HG03108 (cell line): ENCODE data around the gene RSPH4A.
"Not testable (repeated sequence)": the region's sequence is repeated elsewhere in the genome, so short reads cannot be mapped to it uniquely, and the experiment has no call there.

ENCODE experiments used
- ATAC-seq: cut with Tn5 transposase; IDR thresholded peaks from one replicate; pipeline ENCODE4 v1.9.1; 2021; ENCODE audit warnings: moderate library complexity; ENCODE audit not compliant: unreplicated experiment

Gene RSPH4A

DNA sequence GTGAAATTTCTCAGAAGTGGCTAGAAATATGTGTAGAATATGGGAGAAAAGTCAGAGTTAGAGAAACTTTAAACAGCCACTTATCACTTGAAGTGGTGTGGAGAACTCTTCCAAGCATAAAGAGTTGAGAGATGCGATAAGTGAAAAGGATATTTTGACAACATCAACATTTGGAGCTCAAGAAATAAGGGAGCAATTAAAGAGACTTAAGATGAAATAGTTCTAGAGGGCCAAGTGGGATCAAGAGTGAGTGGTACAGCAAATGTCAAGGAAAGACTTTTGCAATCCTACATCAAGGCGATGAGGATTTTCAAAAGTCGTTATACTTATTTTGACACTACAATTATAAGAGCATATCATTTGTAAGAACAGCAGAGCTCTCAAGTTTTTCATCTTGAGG lies 9.6 kb downstream of the RSPH4A start:
- ATAC-seq, result no peak

DNA sequence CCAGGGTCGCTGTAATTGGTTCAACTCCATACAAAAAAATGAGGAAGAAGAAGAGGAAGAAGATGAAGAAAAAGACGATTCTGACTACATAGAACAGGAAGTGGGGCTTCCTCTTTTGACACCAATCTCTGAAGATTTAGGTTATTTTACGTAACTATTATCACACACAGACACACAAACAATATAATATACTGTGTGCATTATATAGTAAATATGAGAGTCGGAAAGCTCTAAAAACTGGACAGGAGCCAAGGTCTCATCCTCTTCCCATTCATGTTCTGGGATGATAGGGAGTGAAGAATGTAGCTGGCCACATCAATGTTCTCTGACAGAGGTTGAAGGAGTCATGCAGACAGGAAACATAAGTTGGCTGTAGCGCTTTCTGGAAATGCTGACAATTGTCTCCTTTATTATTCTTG lies 13.3 kb downstream of the RSPH4A start:
- no peak for ATAC-seq

DNA sequence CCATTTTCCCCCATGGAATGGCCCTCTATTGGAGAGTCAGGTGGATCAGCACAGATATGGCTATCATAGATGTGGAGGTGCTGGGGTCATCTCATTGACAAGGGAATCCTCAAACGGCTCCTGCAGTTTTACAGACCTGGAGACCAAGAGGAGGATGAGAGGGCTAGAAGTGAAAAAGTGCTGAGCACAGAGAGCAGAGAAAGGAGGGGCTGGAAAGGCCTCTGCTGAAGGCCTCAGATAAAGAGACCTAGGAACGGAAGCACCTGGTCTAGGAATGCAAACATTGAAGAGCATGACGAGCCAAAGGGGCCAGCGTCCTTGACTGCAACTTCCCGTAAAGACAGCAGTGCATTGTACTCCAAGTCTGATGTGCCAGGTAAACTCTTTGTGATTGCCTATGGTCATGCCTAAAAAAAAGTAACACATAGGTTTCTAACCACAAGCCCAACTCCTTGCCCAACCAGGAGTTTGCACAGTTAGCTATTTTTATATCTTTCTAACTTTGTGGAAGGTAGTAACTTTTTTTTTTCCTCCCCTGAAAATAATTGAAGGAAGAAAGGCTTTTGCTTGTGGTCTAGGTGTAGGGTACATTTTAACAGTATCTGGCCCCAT lies 15.2 kb downstream of the RSPH4A start:
- peak; percentile 73 for ATAC-seq

DNA sequence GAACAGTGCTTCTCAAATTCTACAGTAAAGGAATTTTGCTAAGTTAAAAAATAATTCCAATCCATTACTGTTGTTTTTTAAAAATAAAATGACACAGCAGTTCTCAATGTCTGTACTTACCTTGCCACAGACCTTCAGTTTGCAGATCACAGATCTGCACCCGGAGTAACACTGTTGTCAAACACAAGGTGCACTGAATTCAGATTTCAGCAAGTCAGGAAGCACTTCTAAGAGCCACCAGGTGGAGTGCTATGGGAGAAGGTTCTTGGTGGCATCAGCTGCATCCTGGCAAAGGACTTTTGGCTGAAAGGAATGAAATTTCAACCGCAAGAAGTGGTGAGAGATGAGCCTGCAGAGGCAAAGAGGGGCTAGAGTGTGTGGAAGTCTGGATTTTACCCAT lies 17.4 kb downstream of the RSPH4A start:
- no peak for ATAC-seq

DNA sequence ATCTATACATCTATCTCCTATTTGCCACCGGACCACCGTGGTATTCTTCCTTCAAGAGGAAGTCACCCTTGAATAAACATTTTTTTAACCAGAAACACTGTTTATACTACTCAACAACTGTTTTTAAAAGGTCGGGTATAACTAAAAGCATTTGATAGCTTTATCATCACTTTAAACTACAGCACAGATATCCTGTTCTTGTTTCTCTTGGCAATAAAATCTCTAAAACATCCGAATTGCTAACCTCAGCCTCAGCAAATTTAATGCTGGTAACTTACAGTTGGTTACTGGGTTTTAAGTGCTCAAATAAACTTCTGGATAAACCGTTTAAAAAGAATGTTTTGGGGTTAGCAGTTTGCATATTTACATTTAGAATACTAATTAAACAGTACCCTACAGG lies 31.9 kb downstream of the RSPH4A start:
- ATAC-seq, result no peak

DNA sequence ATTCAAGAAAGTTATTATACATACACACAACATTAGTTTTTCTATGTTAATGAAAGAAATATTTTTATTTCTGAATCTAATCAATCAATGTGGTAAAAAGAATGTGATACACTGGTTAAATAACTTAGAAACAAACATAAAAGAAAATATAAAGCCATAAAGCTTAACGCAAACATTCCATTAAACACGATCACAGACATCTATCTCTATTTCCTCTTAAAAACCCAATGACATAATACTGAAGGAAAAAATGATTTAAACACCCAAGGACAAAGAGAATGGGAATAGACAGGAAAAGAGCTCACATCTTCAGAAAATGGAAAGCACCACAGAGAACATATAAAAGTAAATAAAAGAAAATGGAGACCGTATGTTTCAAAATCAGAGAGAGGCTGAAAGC lies 32.9 kb downstream of the RSPH4A start:
- ATAC-seq, result no peak

DNA sequence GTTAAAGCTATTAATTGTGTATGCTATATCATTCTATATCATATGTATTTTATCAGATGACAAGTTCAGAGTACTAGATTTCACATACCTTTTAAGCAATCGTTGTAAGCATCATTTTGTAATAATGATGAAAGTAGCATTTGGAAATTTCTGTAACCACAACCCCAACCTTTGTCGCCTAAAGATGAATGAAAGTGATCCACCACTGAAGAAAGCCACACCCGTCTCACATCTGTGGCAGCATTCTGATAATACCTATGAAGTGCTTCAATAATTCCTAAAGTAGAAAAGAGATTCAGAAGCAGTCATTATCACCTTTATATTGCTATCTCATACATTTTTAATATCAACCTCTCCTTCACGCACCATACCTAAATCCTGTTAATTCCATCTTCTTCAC lies 35.6 kb downstream of the RSPH4A start:
- no peak for ATAC-seq

DNA sequence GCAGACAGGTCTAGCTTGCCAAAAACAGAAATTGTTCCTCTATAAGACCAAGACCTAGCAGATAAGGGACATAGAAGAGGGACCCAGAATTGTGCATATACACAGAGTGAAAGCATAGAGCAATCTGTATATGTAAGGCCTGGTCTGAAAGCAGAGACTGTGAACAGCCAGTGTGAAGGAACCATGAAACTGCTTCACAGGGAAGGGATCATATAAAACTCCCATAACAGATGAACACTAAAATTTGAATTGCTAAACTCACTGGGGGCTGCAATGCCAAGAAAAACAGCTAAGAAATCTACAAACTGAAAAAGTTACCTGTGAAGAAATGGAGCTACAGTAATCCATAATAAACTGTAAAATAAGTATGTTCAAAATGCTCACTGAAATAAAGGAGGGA lies 45.3 kb downstream of the RSPH4A start:
- no peak for ATAC-seq

DNA sequence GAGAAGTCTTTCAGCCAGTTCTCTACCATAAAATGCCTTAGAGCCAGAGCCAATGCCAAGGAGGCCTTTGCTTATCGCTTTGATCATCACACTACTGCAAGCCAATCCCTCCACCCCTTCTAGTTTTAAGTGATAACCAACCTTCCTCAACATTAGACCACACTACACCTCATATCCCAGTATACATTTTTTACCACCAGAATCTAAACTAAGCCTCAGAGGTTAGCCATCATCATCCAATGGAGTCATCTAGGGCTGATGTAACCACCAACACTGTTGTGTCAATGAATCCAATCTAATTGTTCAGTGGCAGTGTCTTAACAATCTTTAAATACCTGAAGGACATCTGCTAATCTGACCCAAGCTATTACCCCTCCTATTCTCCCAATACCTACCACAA lies 45.9 kb downstream of the RSPH4A start:
- no peak for ATAC-seq

DNA sequence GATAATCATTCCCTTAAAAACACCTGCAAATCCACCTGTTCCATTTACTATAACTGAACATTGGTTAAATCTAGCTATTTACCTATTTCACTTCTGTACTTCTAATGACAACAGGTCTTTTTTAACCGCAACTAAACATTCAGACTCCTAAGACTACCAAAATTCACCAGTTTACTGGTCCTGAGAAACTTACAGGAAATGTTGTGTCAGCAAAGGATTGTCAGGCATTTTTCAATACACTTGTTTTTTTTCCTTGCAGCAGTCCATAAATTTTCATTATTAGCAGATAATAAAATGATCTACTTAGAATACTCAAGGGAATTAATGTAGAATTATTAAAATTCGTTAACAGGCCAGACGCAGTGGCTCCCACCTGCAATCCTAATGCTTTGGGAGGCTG lies 47.0 kb downstream of the RSPH4A start:
- no peak for ATAC-seq

DNA sequence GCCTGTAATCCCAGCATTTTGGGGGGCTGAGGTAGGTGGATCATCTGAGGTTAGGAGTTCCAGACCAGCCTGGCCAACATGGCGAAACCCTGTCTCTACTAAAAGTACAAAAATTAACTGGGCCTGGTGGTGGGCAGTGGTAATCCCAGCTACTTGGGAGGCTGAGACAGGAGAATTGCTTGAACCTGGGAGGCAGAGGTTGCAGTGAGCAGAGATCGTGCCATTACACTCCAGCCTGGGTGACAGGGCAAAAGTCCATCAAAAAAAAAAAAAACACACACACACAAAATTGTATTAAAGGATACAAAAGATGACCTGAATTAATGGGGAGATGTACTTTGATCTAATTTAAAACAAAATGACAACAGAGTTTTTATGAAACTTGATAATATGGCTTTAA lies 47.9 kb downstream of the RSPH4A start:
- not testable (repeated sequence) for ATAC-seq

DNA sequence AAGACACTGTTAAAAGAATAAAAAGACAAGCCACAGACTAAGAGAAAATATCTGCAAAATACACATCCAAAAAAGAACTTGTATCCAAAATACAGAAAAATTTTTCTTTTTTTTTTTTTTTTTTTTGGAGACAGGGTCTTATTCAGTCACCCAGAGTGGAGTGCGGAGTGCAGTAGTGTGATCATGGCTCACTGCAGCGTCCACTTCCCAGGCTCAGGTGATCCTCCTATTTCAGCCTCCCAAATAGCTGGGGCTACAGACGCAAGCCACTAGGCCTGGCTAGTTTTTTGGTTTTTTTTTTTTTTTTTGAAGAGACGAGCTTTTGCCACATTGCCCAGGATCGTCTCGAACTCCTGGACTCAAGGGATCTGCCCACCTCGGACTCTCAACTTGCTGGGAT lies 49.2 kb downstream of the RSPH4A start:
- ATAC-seq, result no peak

DNA sequence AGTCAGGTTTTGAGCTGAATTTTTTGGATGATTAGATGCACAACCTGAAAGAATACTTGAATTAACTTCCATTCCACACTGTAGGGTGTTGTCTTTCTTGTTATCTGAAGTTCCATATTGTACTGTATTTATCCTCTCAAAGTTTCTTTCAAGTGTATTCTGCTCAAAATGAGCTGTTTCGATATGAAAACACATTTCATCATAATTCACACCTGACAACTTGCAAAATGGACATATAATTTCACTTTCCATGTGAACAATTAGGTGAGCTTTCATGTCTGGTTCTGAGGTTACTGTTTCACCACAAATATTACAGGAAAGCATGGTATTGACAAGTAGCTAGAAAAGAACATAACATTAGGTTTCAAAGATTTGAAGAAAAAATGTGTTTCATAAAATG lies 50.6 kb downstream of the RSPH4A start:
- peak; percentile 33 for ATAC-seq

DNA sequence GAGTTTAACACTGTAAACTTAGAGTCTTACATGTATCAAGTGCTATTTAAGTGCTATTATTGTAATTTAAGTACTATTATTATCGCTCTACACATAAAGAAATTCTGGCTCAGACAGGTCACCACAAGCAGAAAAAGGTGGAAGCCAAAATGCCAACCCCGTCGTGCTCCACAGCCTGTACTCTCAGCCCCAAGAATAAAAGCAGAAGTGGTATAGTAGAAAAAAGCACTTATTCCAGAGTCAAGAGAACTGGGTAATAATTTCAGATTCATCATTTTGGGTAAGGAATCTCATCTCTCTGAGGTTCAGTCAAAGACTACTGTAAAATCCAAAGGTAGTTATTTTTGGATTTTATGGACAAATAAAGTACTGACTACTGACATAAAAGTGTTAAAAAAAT lies 51.3 kb downstream of the RSPH4A start:
- no peak for ATAC-seq

DNA sequence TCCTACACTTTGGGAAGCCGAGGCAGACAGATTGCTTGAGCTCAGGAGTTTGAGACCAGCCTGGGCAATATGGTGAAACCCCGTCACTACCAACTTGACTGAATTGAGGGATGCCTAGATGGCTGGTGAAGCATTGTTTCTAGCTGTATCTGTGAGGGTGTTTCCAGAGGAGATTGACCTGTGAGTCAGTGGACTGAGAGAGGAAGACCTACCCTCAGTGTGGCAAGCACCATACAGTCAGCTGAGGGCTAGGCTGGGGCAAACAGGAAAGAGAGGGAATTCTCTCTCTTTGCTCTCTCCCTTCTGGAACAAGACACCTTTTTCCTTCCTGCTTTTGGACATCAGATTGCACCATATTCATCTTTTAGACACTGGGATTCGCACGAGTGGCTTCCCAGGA lies 56.0 kb downstream of the RSPH4A start:
- ATAC-seq, result no peak

DNA sequence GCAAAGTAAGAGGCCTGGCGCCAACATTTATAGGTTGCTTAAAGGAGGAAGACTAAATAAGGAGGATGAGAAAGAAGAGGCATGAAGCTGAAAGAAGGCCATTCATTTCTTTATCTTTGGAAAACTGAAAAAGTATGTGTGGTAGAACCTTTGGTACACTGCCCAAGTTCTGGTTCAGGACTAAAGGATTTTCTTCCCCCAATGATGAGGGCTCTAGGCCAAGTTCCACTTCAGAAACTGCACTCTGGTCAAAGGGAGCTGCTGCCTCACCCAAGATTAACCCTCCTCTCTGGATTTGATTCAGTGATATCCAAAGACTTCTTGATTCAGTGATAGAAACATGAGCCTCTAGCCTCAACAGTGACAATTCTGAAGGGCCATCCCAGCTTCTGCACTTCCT lies 59.7 kb downstream of the RSPH4A start:
- ATAC-seq, result no peak

DNA sequence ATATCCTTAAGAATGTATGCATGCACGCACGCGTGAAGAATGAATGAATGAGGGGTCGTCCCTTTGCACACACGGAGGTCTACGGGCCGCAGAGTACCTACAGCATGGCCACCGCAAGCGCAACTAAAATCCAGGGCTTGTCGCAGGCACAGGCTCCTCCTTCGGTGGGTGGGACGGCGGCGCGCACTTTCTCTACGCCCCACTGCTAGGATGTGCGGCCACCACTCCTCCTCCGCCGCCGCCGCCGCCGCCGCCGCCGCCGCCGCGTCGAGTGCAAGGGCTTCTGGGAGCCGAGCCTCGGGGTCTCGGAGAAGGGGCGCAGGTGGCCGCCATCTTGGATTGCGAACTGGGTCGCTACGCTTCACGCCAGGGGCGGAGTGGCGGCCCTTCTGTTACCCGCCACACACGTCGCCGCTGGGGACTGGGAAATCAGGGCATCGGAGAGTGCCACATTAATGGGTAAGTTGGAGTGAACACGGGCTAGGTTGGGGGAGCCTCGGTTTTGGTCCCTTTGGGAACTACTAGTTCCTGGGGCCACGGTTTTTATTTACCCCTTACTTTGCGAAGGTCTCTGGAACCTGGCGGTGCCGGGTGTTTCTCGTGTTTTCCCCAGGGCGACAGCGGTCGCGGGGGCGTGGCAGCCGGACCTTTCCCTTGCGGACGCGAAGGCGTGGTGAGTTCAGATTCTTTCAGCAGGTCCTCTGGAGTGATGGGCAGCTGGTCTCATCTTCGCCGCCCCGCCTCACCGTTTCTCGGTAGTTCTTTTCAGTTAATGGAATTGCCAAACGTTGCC lies 64.8 kb downstream of the RSPH4A start, which contains the start of gene KPNA5:
Gene KPNA5, plus strand, starts transcription at position 332 of the 793 bp plus-strand sequence. Its CDS starts 124 bp downstream, at position 456.
- ATAC-seq, result peak; percentile 96

DNA sequence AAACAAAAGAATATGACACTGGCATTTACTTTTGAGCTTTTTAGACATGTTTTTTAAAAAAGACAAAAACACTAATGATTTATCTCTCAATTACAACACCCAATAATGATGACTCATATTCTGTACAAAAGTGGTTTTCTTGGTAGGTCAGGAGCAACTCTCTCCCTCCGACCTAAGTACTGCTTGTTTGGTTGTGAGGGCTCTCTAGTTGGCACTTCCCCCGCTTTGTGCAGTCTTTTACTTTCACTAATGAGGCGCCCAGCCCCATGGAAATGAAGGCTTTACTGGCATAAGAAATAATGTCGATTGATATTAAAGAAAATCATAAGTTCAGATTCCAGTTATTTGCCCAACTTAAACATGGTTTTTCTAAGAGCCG lies 66.0 kb downstream of the RSPH4A start:
- ATAC-seq, result no peak
